SJCRH30 (cell line): ENCODE results near the gene DSCAML1. TPM values are rescaled to one million over a fixed set of nuclear protein-coding genes. Genes with fewer than 3 reads are reported as not detected.
"Not testable (repeated sequence)": the region's sequence is repeated elsewhere in the genome, so short reads cannot be mapped to it uniquely, and the experiment has no call there.

Source experiments
- DNase-seq, 2 experiments: peaks; one replicate each; pipeline ENCODE4 v3.0.0-alpha.2; 2015 to 2020
- H3K27ac ChIP-seq: fragments of 250-450 bp; sonication (Bioruptor Pico); 2 replicates; pipeline ENCODE4 v1.5.1; 2020; ENCODE audit warnings: mild to moderate bottlenecking, moderate library complexity
- H3K27me3 ChIP-seq: fragments of 250-450 bp; sonication (Bioruptor Pico); 2 replicates; pipeline ENCODE4 v1.5.1; 2020; ENCODE audit warnings: mild to moderate bottlenecking, moderate library complexity
- H3K36me3 ChIP-seq: fragments of 250-450 bp; sonication (Bioruptor Pico); 2 replicates; pipeline ENCODE4 v1.5.1; 2020; ENCODE audit warnings: mild to moderate bottlenecking, moderate library complexity
- H3K4me1 ChIP-seq: fragments of 250-450 bp; sonication (Bioruptor Pico); 2 replicates; pipeline ENCODE4 v1.5.1; 2020; ENCODE audit warnings: mild to moderate bottlenecking, moderate library complexity
- H3K4me3 ChIP-seq: fragments of 250-450 bp; sonication (Bioruptor Pico); 2 replicates; pipeline ENCODE4 v1.5.1; 2020; ENCODE audit warnings: mild to moderate bottlenecking, moderate library complexity
- H3K9me3 ChIP-seq: fragments of 250-450 bp; sonication (Bioruptor Pico); replicated peaks from 2 replicates; pipeline ENCODE4 v1.5.1; 2020; ENCODE audit warnings: mild to moderate bottlenecking, moderate library complexity
- total RNA-seq: library from RNA; depleted of rRNA; stranded (reverse); fragments of >200 nt; shearing (Covaris generic); gene quantifications from 2 replicates; pipeline ENCODE4 v1.2.3, GENCODE V29; 2014

DSCAML1 gene
- total RNA-seq, 1 experiment from 2014 or later, result not detected

DNA sequence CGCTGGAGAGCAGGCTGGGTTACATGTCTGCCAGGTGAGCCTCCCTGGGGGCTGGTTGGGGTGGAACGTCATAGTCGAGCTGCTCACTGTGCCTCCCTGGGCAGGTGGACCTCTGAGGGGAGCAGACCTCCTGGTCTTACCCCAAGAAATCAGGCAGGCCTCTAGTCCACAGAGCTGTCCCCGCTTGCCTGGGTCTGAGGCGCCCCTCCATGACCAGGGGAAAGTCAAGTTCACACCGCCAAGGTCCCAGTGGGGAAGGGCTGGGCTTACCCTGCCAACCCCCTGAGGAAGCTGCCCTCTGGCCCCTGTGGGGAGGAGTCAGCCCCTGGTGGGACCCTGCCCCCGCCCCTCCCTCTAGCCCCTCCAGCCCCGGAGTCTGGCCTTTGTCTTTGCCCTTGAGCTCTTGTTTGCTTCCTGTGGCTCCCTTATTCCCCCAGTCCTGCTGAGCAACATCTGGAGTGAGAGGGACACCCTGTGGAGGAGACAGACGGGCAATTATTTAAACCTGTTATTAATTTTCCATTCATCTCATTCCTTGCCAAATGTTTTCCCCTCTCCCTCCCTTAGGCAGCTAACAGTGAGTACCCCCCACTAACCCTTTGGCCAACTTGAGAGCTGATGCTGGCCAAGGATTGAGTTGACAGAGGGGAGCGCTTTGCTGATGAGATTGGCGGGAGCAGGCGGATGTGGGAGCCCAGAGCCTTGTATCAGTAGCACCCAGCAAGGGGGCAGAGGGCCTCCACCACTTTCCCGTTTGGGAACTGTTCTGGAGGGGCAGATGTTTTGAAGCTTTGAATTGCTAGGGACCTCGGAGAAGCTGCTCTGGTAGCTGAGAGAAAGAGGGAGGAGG, 385.9 kb downstream of the DSCAML1 start:
- no peak overlapping the region for H3K4me3 ChIP-seq
- H3K4me1 ChIP-seq, result no peaks in the 10 kb centered on the region
- H3K9me3 ChIP-seq, result no peaks in the 10 kb centered on the region
- no peak overlapping the region for H3K27ac ChIP-seq
- 0 out of 2 replicates have a peak, but pooled peaks cover 2% of the 10 kb centered on the region for H3K36me3 ChIP-seq
- DNase-seq, result no peak
- no peaks in the 10 kb centered on the region for H3K27me3 ChIP-seq

DNA sequence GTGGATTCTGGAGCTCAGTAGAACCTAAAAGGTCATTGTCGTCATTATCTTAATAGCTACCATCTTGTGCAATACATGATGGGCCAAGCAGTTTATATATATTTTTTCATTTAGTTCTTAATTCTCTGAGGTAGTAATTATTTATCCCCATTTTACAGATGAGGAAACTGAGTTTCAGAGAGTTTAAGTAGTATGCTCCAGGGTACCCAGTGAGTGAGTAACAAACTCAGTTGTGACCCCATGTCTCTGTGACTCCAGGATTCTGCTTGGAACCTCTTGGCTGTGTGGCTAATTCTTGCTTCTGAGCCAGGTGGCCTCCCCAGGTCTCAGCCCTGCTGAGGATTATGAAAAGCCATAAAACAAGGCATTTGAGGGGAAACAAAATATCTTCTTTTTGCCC, 386.8 kb downstream of the DSCAML1 start:
- Histone ChIP-seq H3K27ac (no peak overlapping the region), H3K9me3 (no peaks in the 10 kb centered on the region), H3K4me1 (no peaks in the 10 kb centered on the region), H3K27me3 (no peaks in the 10 kb centered on the region), H3K4me3 (no peak overlapping the region), H3K36me3 (0 out of 2 replicates have a peak, but pooled peaks cover 5% of the 10 kb centered on the region)
- DNase-seq, result no peak

- Histone ChIP-seq H3K36me3 (peaks cover 9% of the 10 kb centered on the region; the same call in 1 of the 2 replicates), H3K9me3 (no peaks in the 10 kb centered on the region), H3K27ac (no peak overlapping the region), H3K4me1 (no peaks in the 10 kb centered on the region), H3K27me3 (no peaks in the 10 kb centered on the region), H3K4me3 (no peak overlapping the region)
- DNase-seq, result no peak
Measured at GRCh38 chr11:117409511-117409910, 387.5 kb downstream of the DSCAML1 start.

GRCh38 chr11:117408356-117408755, 388.7 kb downstream of the DSCAML1 start:
- Histone ChIP-seq H3K36me3 (peaks cover 9% of the 10 kb centered on the region; the same call in 1 of the 2 replicates), H3K27ac (no peak overlapping the region), H3K4me3 (no peak overlapping the region), H3K9me3 (no peaks in the 10 kb centered on the region), H3K4me1 (no peaks in the 10 kb centered on the region), H3K27me3 (no peaks in the 10 kb centered on the region)
- no peak for DNase-seq

GRCh38 chr11:117407016-117407415, 390.0 kb downstream of the DSCAML1 start:
- H3K27me3 ChIP-seq, result no peaks in the 10 kb centered on the region
- no peak for DNase-seq
- H3K4me3 ChIP-seq, result no peak overlapping the region

GRCh38 chr11:117405898-117406297, 391.1 kb downstream of the DSCAML1 start:
- DNase-seq, H3K4me1 ChIP-seq, H3K27ac ChIP-seq, H3K9me3 ChIP-seq, H3K27me3 ChIP-seq, H3K4me3 ChIP-seq, H3K36me3 ChIP-seq: not testable (repeated sequence)

More at GRCh38 chr11:117407016-117407415, 390.0 kb downstream of the DSCAML1 start:
- no peaks in the 10 kb centered on the region for H3K9me3 ChIP-seq
- H3K27ac ChIP-seq, result no peak overlapping the region
- peaks cover 9% of the 10 kb centered on the region; the same call in 1 of the 2 replicates for H3K36me3 ChIP-seq
- H3K4me1 ChIP-seq, result no peaks in the 10 kb centered on the region

DNA sequence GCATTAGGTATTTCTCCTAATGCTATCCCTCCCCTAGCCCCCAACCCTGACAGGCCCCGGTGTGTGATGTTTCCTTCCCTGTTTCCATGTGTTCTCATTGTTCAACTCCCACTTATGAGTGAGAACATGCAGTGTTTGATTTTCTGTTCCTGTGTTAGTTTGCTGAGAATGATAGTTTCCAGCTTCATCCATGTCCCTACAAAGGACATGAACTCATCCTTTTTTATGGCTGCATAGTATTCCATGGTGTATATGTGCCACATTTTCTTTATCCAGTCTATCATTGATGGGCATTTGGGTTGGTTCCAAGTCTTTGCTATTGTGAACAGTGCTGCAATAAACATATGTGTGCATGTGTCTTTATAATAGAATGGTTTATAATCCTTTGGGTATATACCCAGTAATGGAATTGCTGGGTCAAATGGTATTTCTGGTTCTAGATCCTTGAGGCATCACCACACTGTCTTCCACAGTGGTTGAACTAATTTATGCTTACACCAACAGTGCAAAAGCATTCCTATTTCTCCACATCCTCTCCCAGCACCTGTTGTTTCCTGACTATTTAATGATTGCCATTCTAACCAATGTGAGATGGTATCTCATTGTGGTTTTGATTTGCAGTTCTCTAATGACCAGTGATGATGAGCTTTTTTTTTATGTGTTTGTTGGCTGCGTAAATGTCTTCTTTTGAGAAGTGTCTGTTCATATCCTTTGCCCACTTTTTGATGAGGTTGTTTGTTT, 397.7 kb downstream of the DSCAML1 start:
- H3K4me1 ChIP-seq, H3K27me3 ChIP-seq, H3K36me3 ChIP-seq, H3K4me3 ChIP-seq, H3K27ac ChIP-seq, H3K9me3 ChIP-seq: not testable (repeated sequence)
- peak in 1 of 2 experiments; percentile 22 for DNase-seq

GRCh38 chr11:117398618-117399017, 398.4 kb downstream of the DSCAML1 start:
- H3K27me3 ChIP-seq, DNase-seq, H3K4me3 ChIP-seq, H3K36me3 ChIP-seq, H3K9me3 ChIP-seq, H3K4me1 ChIP-seq, H3K27ac ChIP-seq: not testable (repeated sequence)

DNA sequence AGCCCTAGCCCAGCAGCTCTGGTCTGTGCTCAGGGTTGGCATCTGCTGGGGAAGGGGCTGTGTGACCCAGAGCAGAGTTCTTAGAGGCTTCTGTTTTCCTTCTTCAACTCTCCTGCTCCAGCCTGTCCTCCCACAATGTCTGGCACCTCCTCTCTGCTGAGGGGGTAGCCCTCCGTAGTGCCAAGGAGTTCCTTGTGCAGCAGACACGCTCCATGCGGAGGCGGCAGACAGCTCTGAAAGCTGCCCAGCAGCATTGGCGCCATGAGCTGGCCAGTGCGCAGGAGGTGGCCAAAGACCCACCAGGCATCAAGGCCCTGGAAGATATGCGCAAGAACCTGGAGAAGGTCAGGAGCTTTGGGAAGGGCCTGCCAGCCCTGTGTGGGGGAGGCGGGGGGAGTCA, 400.0 kb downstream of the DSCAML1 start:
- no peak for DNase-seq
- Histone ChIP-seq H3K36me3 (peaks cover 5% of the 10 kb centered on the region; the same call in 1 of the 2 replicates), H3K27me3 (no peaks in the 10 kb centered on the region)

DNA sequence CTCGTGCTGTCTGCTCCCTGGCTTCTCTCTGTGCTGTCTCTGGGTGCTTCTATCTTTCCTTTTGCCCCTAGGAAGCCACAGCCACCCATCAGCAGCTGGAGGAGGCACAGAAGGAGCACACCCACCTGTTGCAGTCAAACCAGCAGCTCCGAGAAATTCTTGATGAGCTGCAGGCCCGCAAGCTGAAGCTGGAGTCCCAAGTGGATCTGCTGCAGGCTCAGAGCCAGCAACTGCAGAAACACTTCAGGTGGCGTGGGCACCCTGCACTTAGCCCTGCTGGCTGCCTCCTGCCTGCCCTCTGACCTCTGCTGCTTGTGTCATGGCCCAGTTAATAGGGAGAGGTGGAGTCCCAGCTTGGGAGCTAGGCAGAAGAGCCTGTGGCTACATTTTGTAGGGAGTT, 401.5 kb downstream of the DSCAML1 start:
- peaks cover 5% of the 10 kb centered on the region; the same call in 1 of the 2 replicates for H3K36me3 ChIP-seq
- H3K27ac ChIP-seq, result no peak overlapping the region
- peak in 1 of 2 experiments; percentile 24 for DNase-seq

More for the DNA sequence above, 400.0 kb downstream of the DSCAML1 start:
- Histone ChIP-seq H3K4me1 (no peaks in the 10 kb centered on the region), H3K27ac (no peak overlapping the region), H3K9me3 (0 out of 2 replicates have a peak, but pooled peaks cover 2% of the 10 kb centered on the region), H3K4me3 (no peak overlapping the region)

GRCh38 chr11:117394221-117394925, 402.6 kb downstream of the DSCAML1 start:
- Histone ChIP-seq H3K9me3 (0 out of 2 replicates have a peak, but pooled peaks cover 2% of the 10 kb centered on the region), H3K4me3 (no peak overlapping the region), H3K4me1 (no peaks in the 10 kb centered on the region), H3K36me3 (peaks cover 5% of the 10 kb centered on the region; the same call in 1 of the 2 replicates), H3K27me3 (no peaks in the 10 kb centered on the region), H3K27ac (no peak overlapping the region)
- no peak for DNase-seq

More for the DNA sequence above, 401.5 kb downstream of the DSCAML1 start:
- Histone ChIP-seq H3K4me3 (no peak overlapping the region), H3K4me1 (no peaks in the 10 kb centered on the region), H3K27me3 (no peaks in the 10 kb centered on the region), H3K9me3 (0 out of 2 replicates have a peak, but pooled peaks cover 2% of the 10 kb centered on the region)

DNA sequence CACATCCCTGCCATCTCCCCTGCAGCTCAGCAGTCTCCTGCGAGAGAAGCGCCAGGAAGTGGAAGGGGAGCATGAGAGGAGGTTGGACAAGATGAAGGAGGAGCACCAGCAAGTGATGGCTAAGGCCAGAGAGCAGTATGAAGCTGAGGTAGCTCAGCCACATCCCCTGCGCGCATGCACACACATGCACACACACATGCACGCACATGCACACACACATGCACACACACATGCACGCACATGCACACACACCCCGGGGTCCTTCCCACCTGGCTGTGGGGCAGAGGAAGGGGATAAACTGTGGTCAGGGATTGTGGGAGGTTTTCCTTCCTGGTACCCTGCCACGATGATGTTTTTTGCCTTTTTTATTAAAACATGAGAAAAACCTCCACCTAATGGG, 404.0 kb downstream of the DSCAML1 start:
- Histone ChIP-seq H3K4me3 (no peak overlapping the region), H3K27ac (no peak overlapping the region), H3K27me3 (no peaks in the 10 kb centered on the region), H3K36me3 (peaks cover 1% of the 10 kb centered on the region; the same call in 1 of the 2 replicates), H3K4me1 (no peaks in the 10 kb centered on the region), H3K9me3 (no peaks in the 10 kb centered on the region)
- DNase-seq, result no peak

DNA sequence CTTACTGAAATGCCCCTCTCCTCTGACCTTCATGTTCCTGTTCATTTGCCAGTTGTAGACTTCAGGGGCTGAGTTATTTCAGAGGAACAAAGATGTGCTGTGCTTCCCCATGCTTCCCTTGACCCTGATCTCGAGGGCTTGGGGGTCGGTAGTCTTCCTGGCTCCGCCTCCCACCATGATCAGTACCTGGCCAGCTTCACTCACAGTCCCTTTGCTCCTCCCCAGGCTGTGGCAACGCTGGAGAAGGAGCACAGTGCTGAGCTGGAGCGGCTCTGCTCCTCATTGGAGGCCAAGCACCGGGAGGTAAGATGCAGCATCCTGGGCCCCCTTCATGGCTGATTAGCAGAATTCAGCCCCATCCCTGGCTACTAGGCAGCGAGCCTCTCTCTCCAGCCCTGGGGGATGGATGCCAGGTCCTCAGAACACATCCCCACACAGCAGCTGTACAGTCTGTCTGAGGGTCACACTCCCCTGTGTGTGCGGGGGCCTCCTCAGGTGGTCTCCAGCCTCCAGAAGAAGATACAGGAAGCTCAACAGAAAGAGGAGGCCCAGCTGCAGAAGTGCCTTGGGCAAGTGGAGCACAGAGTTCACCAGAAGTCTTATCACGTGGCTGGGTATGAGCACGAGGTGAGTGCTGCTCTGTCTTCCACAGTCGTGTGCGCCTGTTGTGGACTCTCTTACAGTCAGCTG, 404.9 kb downstream of the DSCAML1 start:
- no peaks in the 10 kb centered on the region for H3K4me1 ChIP-seq
- no peak overlapping the region for H3K27ac ChIP-seq
- H3K4me3 ChIP-seq, result no peak overlapping the region
- H3K36me3 ChIP-seq, result no peaks in the 10 kb centered on the region; the same call in 1 of the 2 replicates
- no peaks in the 10 kb centered on the region for H3K9me3 ChIP-seq
- no peaks in the 10 kb centered on the region for H3K27me3 ChIP-seq
- DNase-seq, result no peak

GRCh38 chr11:117391181-117391580, 405.8 kb downstream of the DSCAML1 start:
- Histone ChIP-seq H3K4me3 (no peak overlapping the region), H3K36me3 (no peaks in the 10 kb centered on the region; the same call in 1 of the 2 replicates), H3K27ac (no peak overlapping the region), H3K27me3 (no peaks in the 10 kb centered on the region), H3K4me1 (no peaks in the 10 kb centered on the region), H3K9me3 (no peaks in the 10 kb centered on the region)
- DNase-seq, result no peak
